Heart right ventricle (tissue), 16 donors: ENCODE measurements around the gene P4HA2. TPM values are rescaled to one million over a fixed set of nuclear protein-coding genes. Genes with fewer than 3 reads are reported as not detected.
A peak's percentile ranks its signal among the peaks of the same experiment; 100 is the strongest.

Experiments
- ATAC-seq, 8 donors: fragments of 200-7000 bp; cut with Tn5 transposase; one replicate each; pipeline ENCODE4 v1.9.1; 2020; ENCODE audit warnings: mild to moderate bottlenecking in 8 of 8, moderate library complexity in 8 of 8, moderate number of reproducible peaks in 1 of 8
- DNase-seq, 2 donors: peaks; one replicate each; pipeline ENCODE4 v3.0.0-alpha.2; 2020
- H3K27ac ChIP-seq, 10 donors: fragments of 200-600 bp; sonication (generic) in 2 of 10; one replicate each; pipeline versions ENCODE4 v1.5.0 to v1.8.0; 2020 to 2022; ENCODE audit warnings: mild to moderate bottlenecking in 3 of 10
- H3K27me3 ChIP-seq, 7 donors: fragments of 200-600 bp; one replicate each; pipeline ENCODE4 v1.8.0; 2021 to 2022; ENCODE audit warnings: mild to moderate bottlenecking in 2 of 7
- H3K36me3 ChIP-seq, 9 donors: fragments of 200-600 bp; sonication (generic) in 1 of 9; one replicate each; pipeline versions ENCODE4 v1.5.0 to v1.8.0; 2020 to 2022; ENCODE audit warnings: mild to moderate bottlenecking in 2 of 9
- H3K4me1 ChIP-seq, 9 donors: fragments of 200-600 bp; sonication (generic) in 1 of 9; one replicate each; pipeline versions ENCODE4 v1.5.0 to v1.8.0; 2020 to 2022; ENCODE audit warnings: mild to moderate bottlenecking in 4 of 9
- H3K4me3 ChIP-seq, 10 donors: fragments of 200-600 bp; sonication (generic) in 2 of 10; one replicate each; pipeline versions ENCODE4 v1.5.0 to v1.8.0; 2020 to 2022; ENCODE audit warnings: mild to moderate bottlenecking in 7 of 10, moderate library complexity in 2 of 10
- H3K9me3 ChIP-seq, 11 donors: fragments of 200-600 bp in 10 of 11; sonication (generic) in 2 of 11; one replicate each; pipeline versions ENCODE4 v1.5.0 to v1.8.0; 2013 to 2022; ENCODE audit warnings: mild to moderate bottlenecking in 2 of 11, control low read depth in 1 of 11, moderate library complexity in 1 of 11
- CTCF ChIP-seq, 9 donors: fragments of 200-600 bp; sonication (generic) in 2 of 9; IDR thresholded peaks; one replicate each; pipeline versions ENCODE4 v1.5.0 to v1.8.0; 2021 to 2022; ENCODE audit warnings: antibody characterized with exemption in 9 of 9, mild to moderate bottlenecking in 5 of 9, moderate library complexity in 1 of 9
- whole genome bisulfite sequencing, 2 donors: extraction: QIAGEN DNeasy Blood & Tissue Kit; methylation state at CpG; one replicate each; pipeline ENCODE4 v1.1.7; 2013; ENCODE audit warnings: inconsistent platforms in 1 of 2; 5-methylcytosine and 5-hydroxymethylcytosine counted together
- intact Hi-C, 10 donors: fragments of 100-400 bp; cut with DNase I; formaldehyde crosslinking; loops; one replicate each; pipeline versions ENCODE4 v1.11.1 to v1.14.2; 2022
- polyA plus RNA-seq, 2 donors: library from polyadenylated mRNA; stranded (reverse); fragments of 200-250 nt; gene quantifications; one replicate each; pipeline ENCODE4 v1.2.3, GENCODE V29; 2013
- total RNA-seq, 10 donors: library from RNA; stranded (reverse); fragmentation: NEBNext Ultra II Directional in 3 of 10; extraction: Animal tissue kit (Norgen Biotek cat#: 25700) in 3 of 10; gene quantifications; one replicate each; pipeline versions ENCODE4 v1.2.1 to v1.2.4, GENCODE V29; 2021 to 2023
- donor health status: Arrhythmogenic right ventricular cardiomyopathy.
- donor health status: ischemic (EF 13 %, LVEDD 7.1; RV severe dilation, severe dysfunction).
- donor health status: healthy with polysubstance abuse.
- donor health status: DM: no; HTN: yes; CAD: no.
- donor health status: DM: no; HTN: no; CAD: no.
- donor health status: ischemic (EF 25% LVEDD 6.9; RV normal size, moderate dysfunction).
- donor health status: ischemic (EF 25% LVEDD 5.7; RV mildly dilated, moderate dysfunction).
- donor health status: healthy.
- donor health status: DM: yes; HTN: yes; CAD: no.
- donor health status: Ischemic cardiomyopathy.
- donor health status: ischemic (EF 35%, LVEDD 5.7; RV mildly dilated, moderate dysfunction).
- donor health status: nonischemic (EF 11% LVEDD 7.7; RV severe dilation, severe dysfunction).
- donor health status: DM: yes; HTN: yes; CAD: no.
- donor health status: PGD.
- donor health status: ischemic (EF 29% LVEDD 5.4; RV normal size, mild dysfunction).
- donor health status: nonischemic (EF 23%, LVEDD 6.1; RV moderate dilation, normal function).

P4HA2 gene
- total and polyA plus RNA-seq, 12 donors, result 27.2 to 97.0 (median 52.4) TPM

- Histone ChIP-seq H3K4me1 (peaks cover 6 to 21% (median 11%) of the 10 kb centered on the region in 9 donors), H3K27ac (no peak overlapping the region), H3K4me3 (no peak overlapping the region), H3K36me3 (no peaks in the 10 kb centered on the region), H3K27me3 (peaks cover 0 to 2% (median 0%) of the 10 kb centered on the region in 7 donors), H3K9me3 (peaks cover 0 to 20% (median 12%) of the 10 kb centered on the region in 11 donors)
- TF ChIP-seq CTCF (IDR thresholded peaks at IDR 0.05), result no peak
- ATAC-seq (no peak), DNase-seq (peak in 1 of 2 donors; percentile 2)
- intact Hi-C loops, result no loop called here
- 89 to 92% methylated on average over 10 of the region's 10 CpGs for WGBS, 2 donors
Measured at GRCh38 chr5:132251220-132251725, 23.6 kb upstream of the P4HA2 start.

GRCh38 chr5:132250547-132250946, 22.9 kb upstream of the P4HA2 start:
- H3K4me3 ChIP-seq, result no peak overlapping the region
- peaks cover 0 to 28% (median 14%) of the 10 kb centered on the region in 11 donors for H3K9me3 ChIP-seq
- DNase-seq, result peak in 1 of 2 donors; percentile 1
- intact Hi-C loops, result no loop called here
- 99 to 100% methylated on average over 2 of the region's 2 CpGs for WGBS, 2 donors
- H3K27me3 ChIP-seq, result no peaks in the 10 kb centered on the region
- no peak for TF ChIP-seq CTCF (IDR thresholded peaks at IDR 0.05)
- no peaks in the 10 kb centered on the region for H3K36me3 ChIP-seq
- no peak overlapping the region for H3K27ac ChIP-seq
- peaks cover 6 to 19% (median 11%) of the 10 kb centered on the region in 9 donors for H3K4me1 ChIP-seq
- no peak for ATAC-seq

- no peak overlapping the region for H3K4me3 ChIP-seq
- ATAC-seq (no peak), DNase-seq (no peak)
- no peaks in the 10 kb centered on the region for H3K27me3 ChIP-seq
- H3K27ac ChIP-seq, result no peak overlapping the region
- peaks cover 0 to 50% (median 15%) of the 10 kb centered on the region in 11 donors for H3K9me3 ChIP-seq
- TF ChIP-seq CTCF (IDR thresholded peaks at IDR 0.05), result no peak
- intact Hi-C loops, result no loop called here
- H3K36me3 ChIP-seq, result no peaks in the 10 kb centered on the region
- peaks cover 0 to 3% (median 0%) of the 10 kb centered on the region in 9 donors for H3K4me1 ChIP-seq
Measured at GRCh38 chr5:132246806-132247205, 19.2 kb upstream of the P4HA2 start.

GRCh38 chr5:132245593-132245992, 17.9 kb upstream of the P4HA2 start:
- H3K4me1 ChIP-seq, result peaks cover 0 to 3% (median 0%) of the 10 kb centered on the region in 9 donors
- ATAC-seq (no peak), DNase-seq (no peak)
- intact Hi-C loops, result no loop called here
- H3K4me3 ChIP-seq, result no peak overlapping the region
- H3K27me3 ChIP-seq, result no peaks in the 10 kb centered on the region
- no peak overlapping the region for H3K27ac ChIP-seq
- H3K9me3 ChIP-seq, result peaks cover 0 to 53% (median 17%) of the 10 kb centered on the region in 11 donors
- TF ChIP-seq CTCF (IDR thresholded peaks at IDR 0.05), result no peak
- H3K36me3 ChIP-seq, result no peaks in the 10 kb centered on the region
- WGBS, 2 donors, result 76 to 82% methylated on average over 1 of the region's 1 CpG
